NK-92 (cell line): ENCODE measurements around the gene B4GALT5.
"Not testable (repeated sequence)": the region's sequence is repeated elsewhere in the genome, so short reads cannot be mapped to it uniquely, and the experiment has no call there.

Experiments used
- DNase-seq: peaks from one replicate; lab custom pipeline; 2025; ENCODE audit not compliant: unreplicated experiment; lab: John Stamatoyannopoulos, UW

Gene B4GALT5, protein sequence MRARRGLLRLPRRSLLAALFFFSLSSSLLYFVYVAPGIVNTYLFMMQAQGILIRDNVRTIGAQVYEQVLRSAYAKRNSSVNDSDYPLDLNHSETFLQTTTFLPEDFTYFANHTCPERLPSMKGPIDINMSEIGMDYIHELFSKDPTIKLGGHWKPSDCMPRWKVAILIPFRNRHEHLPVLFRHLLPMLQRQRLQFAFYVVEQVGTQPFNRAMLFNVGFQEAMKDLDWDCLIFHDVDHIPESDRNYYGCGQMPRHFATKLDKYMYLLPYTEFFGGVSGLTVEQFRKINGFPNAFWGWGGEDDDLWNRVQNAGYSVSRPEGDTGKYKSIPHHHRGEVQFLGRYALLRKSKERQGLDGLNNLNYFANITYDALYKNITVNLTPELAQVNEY

DNA sequence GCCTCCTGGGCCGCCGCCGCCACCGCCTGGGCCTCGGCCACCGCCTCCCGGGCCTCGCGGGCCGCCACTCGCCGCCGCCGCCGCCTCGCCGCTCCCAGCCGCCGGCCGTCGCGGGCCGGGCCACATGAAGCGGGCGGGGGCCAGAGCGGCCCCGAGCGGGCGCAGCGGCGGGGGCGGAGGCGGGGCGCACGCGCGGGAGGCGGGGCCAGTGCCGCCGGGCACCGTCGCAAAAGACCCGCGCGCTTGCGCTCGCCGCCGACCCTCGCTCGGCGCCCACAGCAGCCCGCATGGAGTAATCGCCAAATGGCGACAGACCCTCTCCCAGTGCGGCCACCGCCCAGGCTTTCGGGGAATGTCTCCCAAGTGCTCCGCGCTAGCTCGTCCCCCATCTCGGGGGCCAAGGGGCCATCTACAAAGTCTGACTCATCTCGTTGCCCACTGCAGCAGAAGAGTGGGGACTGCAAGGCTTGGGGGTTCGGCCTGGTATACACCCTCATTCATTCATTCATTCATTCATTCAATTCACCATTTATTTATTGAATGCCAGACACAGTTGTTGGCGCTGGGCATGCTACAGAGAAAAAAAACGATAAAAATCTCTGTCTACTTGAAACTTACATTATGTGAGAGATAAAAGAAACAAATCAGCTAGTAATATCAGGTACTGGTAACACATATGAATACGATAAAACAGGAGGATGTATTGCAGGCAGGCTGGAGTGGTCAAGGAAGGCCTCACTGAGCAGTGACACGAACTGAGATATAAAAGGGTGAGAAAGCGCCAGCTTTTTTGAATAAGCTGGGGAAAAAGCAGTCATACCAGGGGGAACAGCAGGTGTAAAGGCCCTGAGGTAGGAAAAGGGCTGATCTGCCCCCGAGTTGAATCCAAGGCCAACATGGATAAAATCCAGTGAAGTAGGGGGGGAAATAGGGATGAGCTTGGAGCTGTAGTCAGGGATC, at the start of gene B4GALT5:
Gene B4GALT5 (minus strand): TSS at position 126 of the 960 bp plus-strand sequence. CDS start 188 bp downstream, outside the sequence.
- no peak for DNase-seq

- DNase-seq: no peak
These were observed 49.5 kb upstream of the B4GALT5 start for GRCh38 chr20:49762940-49763766.

DNA sequence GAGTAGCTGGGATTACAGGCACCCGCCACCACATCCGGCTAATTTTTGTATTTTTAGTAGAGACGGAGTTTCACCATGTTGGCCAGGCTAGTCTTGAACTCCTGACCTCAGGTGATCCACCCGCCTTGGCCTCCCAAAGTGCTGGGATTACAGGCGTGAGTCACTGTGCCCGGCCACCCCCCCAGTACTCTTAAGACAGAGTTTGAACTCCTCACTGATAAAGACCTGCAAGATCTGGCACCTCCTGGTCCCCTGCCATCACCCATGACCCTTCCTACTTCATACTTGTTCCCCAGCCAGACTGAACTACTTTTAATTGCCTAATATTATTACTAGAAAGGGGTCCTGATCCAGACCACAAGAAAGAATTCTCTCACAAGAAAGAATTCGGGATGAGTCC, 48.2 kb upstream of the B4GALT5 start:
- DNase-seq: not testable (repeated sequence)

DNA sequence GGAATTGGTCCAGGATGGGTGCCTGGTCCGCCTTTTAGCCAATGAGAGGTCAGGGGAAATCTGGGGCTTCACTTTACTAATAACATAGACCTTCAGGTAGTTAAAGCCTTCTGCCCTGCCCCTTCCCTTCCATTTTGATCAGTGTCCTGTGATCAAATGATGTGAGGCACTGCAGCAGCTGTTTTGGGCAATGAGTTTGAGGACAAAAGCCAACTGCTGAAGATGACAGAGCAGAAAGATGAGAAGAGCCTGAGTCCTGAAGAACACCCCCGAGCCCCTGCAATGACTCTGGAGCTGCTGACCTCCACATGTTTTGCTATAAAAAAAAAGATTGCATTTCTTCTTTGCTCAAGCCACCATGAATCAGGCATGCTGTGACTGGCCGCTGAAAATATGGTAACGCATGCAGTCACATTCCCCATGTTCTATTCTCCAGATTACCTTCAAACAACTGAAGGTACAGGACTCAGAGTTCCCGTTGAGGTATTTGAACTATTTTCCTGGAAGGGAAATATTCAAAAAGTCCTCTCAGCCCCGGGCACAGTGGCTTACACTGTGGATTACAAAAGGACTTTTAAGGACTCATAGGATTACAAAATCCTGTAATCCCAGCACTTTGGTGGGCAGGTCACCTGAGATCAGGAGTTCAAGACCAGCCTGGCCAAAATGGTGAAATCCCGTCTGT, 45.7 kb upstream of the B4GALT5 start:
- DNase-seq: no peak

- DNase-seq: no peak
These were observed 45.1 kb upstream of the B4GALT5 start for GRCh38 chr20:49758781-49759180.

GRCh38 chr20:49757597-49757996, 43.9 kb upstream of the B4GALT5 start:
- no peak for DNase-seq

DNA sequence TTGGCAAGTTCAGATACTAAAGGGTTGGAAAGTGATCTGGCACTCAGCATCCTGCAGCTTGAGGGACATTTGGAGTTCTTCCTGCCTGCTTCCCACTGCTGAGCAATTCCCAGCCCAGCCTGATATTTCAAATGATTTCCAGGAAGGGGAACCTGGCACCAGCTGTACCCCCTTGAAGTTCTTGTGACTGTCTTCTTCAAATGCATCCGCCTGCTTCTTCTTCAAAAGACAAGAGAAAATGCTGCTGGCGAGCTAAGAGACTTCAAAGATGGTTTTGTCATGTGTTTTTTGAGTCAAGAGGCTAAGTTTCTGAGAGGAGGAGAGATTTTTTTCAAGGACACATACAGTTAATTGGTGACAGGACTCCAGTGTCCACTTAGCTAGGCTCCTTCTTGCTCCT, 42.6 kb upstream of the B4GALT5 start:
- DNase-seq: no peak

- DNase-seq: no peak
These were observed 40.9 kb upstream of the B4GALT5 start for GRCh38 chr20:49754596-49754995.

DNA sequence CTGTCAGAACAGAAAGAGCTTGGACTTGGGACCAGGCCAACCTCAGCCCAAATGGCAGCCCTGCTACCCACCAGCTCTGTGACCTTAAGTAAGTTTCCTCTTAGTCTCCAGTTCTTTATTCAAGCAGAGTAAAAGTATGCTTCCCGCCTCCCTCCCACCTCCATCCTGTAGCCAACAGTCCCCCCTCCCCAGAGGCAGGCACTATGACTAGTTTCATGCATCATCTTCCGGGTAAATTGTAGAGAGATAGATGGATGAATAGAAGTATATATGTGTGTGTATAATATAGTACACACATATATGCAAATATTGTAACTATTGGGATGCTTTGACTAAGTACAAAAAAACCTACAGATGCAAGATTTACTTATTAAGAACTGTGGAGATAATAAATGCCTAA, 39.5 kb upstream of the B4GALT5 start:
- no peak for DNase-seq

GRCh38 chr20:49752201-49752903, 38.7 kb upstream of the B4GALT5 start:
- DNase-seq: no peak

DNA sequence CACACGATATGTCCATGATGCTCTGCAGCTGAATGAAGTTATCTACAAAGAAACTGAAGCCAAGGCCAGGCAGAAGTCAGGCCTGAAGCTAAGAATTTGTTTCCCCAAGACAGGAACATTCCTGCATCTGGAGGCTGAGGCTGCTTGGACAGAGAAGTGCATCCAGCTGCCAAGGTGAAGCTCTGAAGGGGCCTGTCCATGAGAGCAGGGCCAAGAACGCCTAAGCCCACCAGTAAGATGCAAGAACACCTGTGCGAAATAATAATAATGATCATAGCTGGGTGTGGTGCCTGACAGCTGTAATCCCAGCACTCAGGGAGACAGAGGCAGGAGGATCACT, 37.7 kb upstream of the B4GALT5 start:
- no peak for DNase-seq

DNA sequence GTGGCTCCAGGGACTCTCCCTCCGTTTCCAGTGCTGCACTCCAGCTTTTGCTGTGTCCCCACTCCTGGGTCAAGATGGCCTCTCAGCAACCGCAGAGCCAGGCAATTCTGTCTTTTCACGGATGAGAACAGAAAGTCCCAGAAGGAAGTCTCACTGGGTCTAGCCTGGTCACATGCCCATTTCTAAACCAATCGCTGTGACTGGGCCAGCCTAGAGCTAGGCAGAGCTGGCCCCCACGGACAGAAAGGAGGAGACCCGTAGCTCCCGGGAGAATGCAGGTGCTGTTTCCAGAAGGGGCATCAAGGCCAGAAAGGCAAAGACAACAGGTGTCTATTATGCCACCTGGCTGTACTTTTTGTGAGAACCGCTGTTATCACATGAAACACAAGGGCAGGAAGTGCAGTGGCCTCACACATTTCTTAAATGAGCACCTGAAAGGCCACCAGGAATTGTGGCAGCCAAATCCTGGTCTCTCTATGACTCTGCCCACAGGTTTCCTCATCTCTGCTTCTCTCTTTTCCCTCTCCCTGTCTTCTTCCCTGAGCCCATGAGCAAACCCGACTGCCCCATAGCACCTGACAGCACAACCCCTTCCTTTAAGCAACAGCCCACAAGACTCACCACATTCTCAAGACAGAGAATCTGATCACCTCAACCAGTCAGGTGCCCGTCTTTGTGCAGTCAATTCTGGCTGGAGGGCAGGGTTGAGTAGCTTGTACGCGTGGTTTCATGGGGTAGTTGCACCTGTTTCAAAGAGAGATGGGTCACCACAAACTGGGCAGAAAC, 37.1 kb upstream of the B4GALT5 start:
- DNase-seq: peak; percentile 17

DNA sequence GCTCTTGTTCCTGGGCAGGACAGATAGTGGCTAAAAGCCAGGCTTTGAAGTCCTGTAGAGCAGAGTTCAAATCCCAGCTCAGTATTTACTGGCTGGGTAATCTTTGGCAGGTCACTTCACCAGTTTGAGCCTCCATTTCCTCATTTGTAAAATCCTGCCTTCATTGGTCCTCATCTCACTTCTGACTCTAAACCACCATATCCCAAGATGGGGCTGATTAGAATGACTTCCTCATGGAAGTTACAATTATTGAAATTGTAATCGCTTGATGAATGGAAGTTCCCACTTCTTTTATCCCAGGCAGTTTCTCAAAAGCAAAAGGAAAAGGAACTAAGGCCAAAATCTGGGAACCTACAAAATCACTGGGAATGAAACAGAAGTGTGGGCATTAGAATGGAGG, 35.9 kb upstream of the B4GALT5 start:
- no peak for DNase-seq

GRCh38 chr20:49748525-49748838, 34.8 kb upstream of the B4GALT5 start:
- no peak for DNase-seq

GRCh38 chr20:49747707-49748524, 34.2 kb upstream of the B4GALT5 start:
- DNase-seq: no peak

DNA sequence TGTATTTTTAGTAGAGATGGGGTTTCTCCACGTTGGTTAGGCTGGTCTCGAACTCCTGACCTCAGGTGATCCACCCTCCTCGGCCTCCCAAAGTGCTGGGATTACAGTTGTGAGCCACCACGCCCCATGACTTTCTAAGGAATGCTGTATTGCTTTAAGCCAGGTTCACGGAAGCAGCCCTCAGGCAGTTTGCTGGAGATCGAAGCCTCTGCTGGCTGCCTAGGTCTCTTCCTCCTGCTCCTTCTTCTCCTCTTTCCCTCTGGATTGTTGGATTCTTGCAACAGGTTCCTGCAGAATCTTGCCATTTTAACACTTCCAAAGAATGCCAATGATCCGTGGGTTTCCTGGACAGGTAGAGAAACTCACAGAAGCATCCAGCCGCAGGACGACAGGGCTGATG, 29.3 kb upstream of the B4GALT5 start:
- no peak for DNase-seq

DNA sequence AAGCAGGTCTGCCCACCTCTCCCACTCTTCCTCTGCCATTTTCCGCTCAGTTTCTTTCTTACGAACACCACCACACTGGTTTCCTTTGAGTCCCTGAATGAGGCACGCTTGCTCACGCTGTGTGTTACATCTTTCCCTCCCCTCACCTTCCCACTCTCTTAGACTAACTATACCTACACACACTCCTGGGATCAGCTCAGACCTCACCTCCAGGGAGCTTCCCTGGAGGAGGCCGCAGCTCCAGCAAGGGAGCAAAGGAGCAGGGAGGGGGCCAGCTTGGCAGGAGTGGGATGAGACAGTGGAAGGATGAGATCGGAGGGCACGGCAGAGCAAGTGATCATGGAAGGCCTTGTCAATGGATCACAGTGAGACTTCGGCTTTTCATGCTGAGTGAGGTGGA, 28.3 kb upstream of the B4GALT5 start:
- no peak for DNase-seq

DNA sequence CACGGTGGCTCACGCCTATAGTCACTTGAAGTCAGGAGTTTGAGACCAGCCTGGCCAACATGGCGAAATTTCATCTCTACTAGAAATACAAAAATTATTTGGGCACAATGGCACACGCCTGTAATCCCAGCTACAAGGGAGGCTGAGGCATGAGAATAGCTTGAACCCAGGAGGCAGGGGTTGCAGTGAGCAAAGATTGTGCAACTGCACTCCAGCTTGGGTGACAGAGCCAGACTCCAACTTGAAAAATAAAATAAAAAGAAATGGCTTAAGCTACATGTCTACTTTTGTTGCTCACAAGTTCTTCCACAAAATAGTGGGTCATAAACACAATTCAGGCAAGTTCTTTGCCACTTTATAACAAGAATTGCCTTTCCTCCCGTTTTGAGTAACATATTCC, 27.1 kb upstream of the B4GALT5 start:
- no peak for DNase-seq

- no peak for DNase-seq
These were observed 25.4 kb upstream of the B4GALT5 start for GRCh38 chr20:49739042-49739441.
